GM12873 (cell line): ENCODE measurements around the gene THSD7B.

Source experiments
- CTCF ChIP-seq: IDR thresholded peaks from 2 replicates; pipeline ENCODE4 v1.5.1; 2012; ENCODE audit warnings: low read depth, mild to moderate bottlenecking, moderate library complexity, low read length, control low read depth; ENCODE audit not compliant: insufficient read depth; ENCODE audit errors: missing control alignments

THSD7B gene

GRCh38 chr2:137115795-137116089 lies 350.4 kb downstream of the THSD7B start:
- TF ChIP-seq CTCF = no peak

- TF ChIP-seq CTCF = no peak
These were observed 352.0 kb downstream of the THSD7B start for GRCh38 chr2:137117385-137117784.

GRCh38 chr2:137118140-137118539 lies 352.8 kb downstream of the THSD7B start:
- no peak for TF ChIP-seq CTCF

- TF ChIP-seq CTCF = no peak
These were observed 357.9 kb downstream of the THSD7B start for GRCh38 chr2:137123226-137123625.

GRCh38 chr2:137133225-137133624 lies 367.9 kb downstream of the THSD7B start:
- no peak for TF ChIP-seq CTCF

GRCh38 chr2:137138263-137138662 lies 372.9 kb downstream of the THSD7B start:
- no peak for TF ChIP-seq CTCF

GRCh38 chr2:137151731-137152130 lies 386.4 kb downstream of the THSD7B start:
- TF ChIP-seq CTCF = no peak

- TF ChIP-seq CTCF = no peak
These were observed 389.6 kb downstream of the THSD7B start for GRCh38 chr2:137154946-137155345.
